CD4-positive, alpha-beta memory T cell (primary cell): Measurements from ENCODE around the gene PTPRD. TPM values are rescaled to one million over a fixed set of nuclear protein-coding genes. Genes with fewer than 3 reads are reported as not detected.
A peak's percentile ranks its signal among the peaks of the same experiment; 100 is the strongest.

Experiments used
- CTCF ChIA-PET: fragments of 350-600 bp; sonication (Branson Sonifier 250); formaldehyde crosslinking; loops from one replicate; lab custom pipeline; 2021; ENCODE audit warnings: inconsistent platforms; ENCODE audit not compliant: partially characterized antibody; lab: Charles Lee
- POLR2A ChIA-PET: fragments of 350-600 bp; sonication (Branson Sonifier 250); formaldehyde crosslinking; loops from one replicate; lab custom pipeline; 2021; ENCODE audit not compliant: partially characterized antibody; lab: Charles Lee
- DNase-seq, 5 donors: peaks; one replicate each; pipeline versions ENCODE4 v3.0.0 to v3.0.0-alpha.2; 2020 to 2022; ENCODE audit warnings: mixed read lengths in 1 of 5
- H3K27ac ChIP-seq: one replicate; pipeline ENCODE4 v1.7.0; 2013; ENCODE audit warnings: low read depth, low read length
- H3K27me3 ChIP-seq: 2 replicates; pipeline ENCODE4 v1.7.0; 2013; ENCODE audit warnings: mild to moderate bottlenecking, low read length, moderate library complexity; ENCODE audit not compliant: insufficient read depth
- H3K36me3 ChIP-seq: 2 replicates; pipeline ENCODE4 v1.7.0; 2013; ENCODE audit warnings: mild to moderate bottlenecking, low read length, moderate library complexity; ENCODE audit not compliant: insufficient read depth
- H3K4me1 ChIP-seq: 2 replicates; pipeline ENCODE4 v1.7.0; 2013; ENCODE audit warnings: mild to moderate bottlenecking, low read length, moderate library complexity; ENCODE audit not compliant: insufficient read depth
- H3K4me3 ChIP-seq, 2 donors: one replicate each; pipeline ENCODE4 v1.7.0; 2013; ENCODE audit warnings: low read length in 2 of 2, mild to moderate bottlenecking in 1 of 2
- H3K9me3 ChIP-seq, 2 donors: one replicate each; pipeline ENCODE4 v1.7.0; 2013; ENCODE audit warnings: low read length in 2 of 2, control low read depth in 1 of 2; ENCODE audit not compliant: control insufficient read depth in 1 of 2
- H3K27ac Mint-ChIP-seq, 7 donors: one replicate each; pipeline ENCODE4 v1.8.0; 2020 to 2021; ENCODE audit warnings: mixed read lengths in 7 of 7, mild to moderate bottlenecking in 6 of 7, inconsistent platforms in 3 of 7, moderate library complexity in 3 of 7
- H3K27me3 Mint-ChIP-seq, 2 donors: one replicate each; pipeline ENCODE4 v1.8.0; 2020 to 2021; ENCODE audit warnings: mixed read lengths in 2 of 2
- H3K36me3 Mint-ChIP-seq, 2 donors: one replicate each; pipeline ENCODE4 v1.8.0; 2020 to 2021; ENCODE audit warnings: mixed read lengths in 2 of 2, inconsistent platforms in 1 of 2, mild to moderate bottlenecking in 1 of 2
- H3K4me1 Mint-ChIP-seq, 4 donors: one replicate each; pipeline ENCODE4 v1.8.0; 2020 to 2021; ENCODE audit warnings: mixed read lengths in 4 of 4, mild to moderate bottlenecking in 1 of 4
- H3K4me3 Mint-ChIP-seq, 8 donors: one replicate each; pipeline ENCODE4 v1.8.0; 2020 to 2021; ENCODE audit warnings: mixed read lengths in 8 of 8, mild to moderate bottlenecking in 7 of 8, moderate library complexity in 6 of 8, inconsistent platforms in 3 of 8
- H3K9me3 Mint-ChIP-seq, 8 donors: one replicate each; pipeline ENCODE4 v1.8.0; 2020 to 2021; ENCODE audit warnings: mixed read lengths in 8 of 8, mild to moderate bottlenecking in 5 of 8, inconsistent platforms in 3 of 8, moderate library complexity in 1 of 8
- intact Hi-C: fragments of 100-400 bp; cut with micrococcal nuclease; formaldehyde crosslinking; loops from one replicate; pipeline ENCODE4 v1.15.1; 2023
- polyA plus RNA-seq, 2 donors: library from polyadenylated mRNA; unstranded; fragments of 300-500 nt; fragmentation: Illumina TruSeq; gene quantifications; one replicate each; pipeline ENCODE4 v1.2.3, GENCODE V29; 2021
- total RNA-seq, 2 experiments: library from RNA; stranded (reverse); gene quantifications; one replicate each; pipeline ENCODE4 v1.2.3, GENCODE V29; 2021

The PTPRD gene
- total and polyA plus RNA-seq, 4 experiments from 2014 or later: not detected

DNA sequence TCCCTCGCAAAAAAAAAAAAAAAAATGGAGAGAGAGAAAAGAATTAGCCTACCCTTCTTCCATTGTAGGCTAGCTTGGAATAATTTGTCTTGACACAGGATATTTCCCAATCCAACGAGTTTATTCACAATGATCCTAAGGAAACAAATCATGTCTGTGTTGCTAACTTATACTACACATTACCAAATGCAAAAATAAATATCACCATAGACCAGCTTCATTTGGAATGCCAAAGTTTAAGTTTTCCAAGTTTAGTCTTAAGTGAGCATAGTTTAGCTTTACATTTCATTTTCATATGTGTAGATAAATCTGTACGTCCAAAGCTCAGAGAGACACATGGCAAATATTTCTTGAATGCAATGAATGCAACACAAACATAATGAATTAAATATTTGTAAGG is 1707.1 kb downstream of the PTPRD start:
- Histone ChIP-seq H3K36me3 (no peaks in the 10 kb centered on the region), H3K4me3 (no peak overlapping the region), H3K4me1 (no peaks in the 10 kb centered on the region), H3K27me3 (no peaks in the 10 kb centered on the region), H3K27ac (no peak overlapping the region), H3K9me3 (no peaks in the 10 kb centered on the region)
- no peaks in the 10 kb centered on the region for H3K4me1 Mint-ChIP-seq
- no peak overlapping the region for H3K4me3 Mint-ChIP-seq
- peaks cover 0 to 1% of the 10 kb centered on the region in 2 donors for H3K27me3 Mint-ChIP-seq
- ChIA-PET CTCF (no interaction called here), POLR2A (no interaction called here)
- H3K9me3 Mint-ChIP-seq: peaks cover 0 to 4% (median 1%) of the 10 kb centered on the region in 8 donors
- intact Hi-C loops: loop anchor here (10.0 kb wide), 1 partner anchor 59 kb away; no protein-coding TSS in a partner anchor
- H3K27ac Mint-ChIP-seq: no peak overlapping the region
- no peaks in the 10 kb centered on the region for H3K36me3 Mint-ChIP-seq
- no peak for DNase-seq

DNA sequence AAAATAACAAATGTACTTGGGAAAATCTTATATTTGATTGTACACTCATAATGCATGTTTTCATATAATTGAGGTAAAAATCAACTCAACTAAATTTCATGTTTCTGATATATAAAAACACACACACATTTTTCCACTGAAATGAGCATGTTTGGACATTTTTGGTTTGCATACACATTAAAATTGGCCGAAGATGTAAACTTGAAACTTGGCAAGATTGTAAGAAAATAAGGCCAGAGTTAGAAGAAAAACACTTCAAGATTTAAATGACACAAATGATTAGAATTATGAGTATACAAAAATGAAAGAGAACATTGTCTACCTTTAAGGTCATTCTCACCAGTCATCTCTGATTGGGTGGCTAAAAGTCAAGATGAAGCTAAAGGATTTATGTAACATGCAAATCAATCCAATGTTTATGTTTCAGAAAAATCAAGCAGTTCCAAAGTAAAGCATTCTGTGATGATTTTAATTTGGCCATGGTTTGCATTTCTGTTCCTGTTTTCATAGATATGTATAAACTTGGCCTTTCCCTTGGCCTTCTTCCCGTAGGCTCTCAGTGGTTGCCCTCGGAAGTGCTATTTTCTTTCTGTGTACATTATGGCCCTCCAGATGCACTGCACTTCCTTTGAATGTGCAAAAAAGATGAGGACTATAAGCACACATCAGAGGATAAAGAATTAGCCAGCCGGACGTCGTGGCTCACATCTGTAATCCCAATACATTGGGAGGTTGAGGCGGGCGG is 1707.9 kb downstream of the PTPRD start:
- Histone ChIP-seq H3K36me3 (no peaks in the 10 kb centered on the region), H3K4me3 (no peak overlapping the region), H3K27me3 (no peaks in the 10 kb centered on the region), H3K27ac (no peak overlapping the region), H3K4me1 (no peaks in the 10 kb centered on the region), H3K9me3 (no peaks in the 10 kb centered on the region)
- Mint-ChIP-seq H3K4me1 (no peaks in the 10 kb centered on the region), H3K27me3 (peaks cover 0 to 1% of the 10 kb centered on the region in 2 donors), H3K27ac (peak overlapping the region in 1 of 7 donors; percentile 10), H3K36me3 (no peaks in the 10 kb centered on the region), H3K9me3 (peaks cover 0 to 4% (median 1%) of the 10 kb centered on the region in 8 donors), H3K4me3 (no peak overlapping the region)
- CTCF ChIA-PET: no interaction called here
- no peak for DNase-seq
- POLR2A ChIA-PET: no interaction called here
- intact Hi-C loops: loop anchor here (10.0 kb wide), 1 partner anchor 60 kb away; no protein-coding TSS in a partner anchor

DNA sequence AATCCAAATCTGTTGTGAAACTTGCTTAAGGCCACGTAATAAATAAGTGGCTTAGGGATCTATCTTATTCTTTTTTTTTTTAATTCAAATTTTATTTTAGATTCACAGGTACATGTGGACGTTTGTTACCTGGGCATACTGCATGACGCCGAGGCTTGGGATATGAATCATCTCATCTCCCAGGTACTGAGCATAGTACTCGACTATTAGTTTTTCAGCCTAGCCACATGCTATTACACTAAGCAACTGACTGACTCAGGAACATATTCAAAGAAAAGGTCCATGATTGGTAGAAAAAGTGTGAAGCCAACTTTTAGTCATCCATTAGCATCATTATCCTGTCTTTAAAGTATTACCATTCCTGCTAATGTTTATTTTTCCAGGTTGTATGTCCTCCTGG is 1709.7 kb downstream of the PTPRD start:
- H3K27me3 ChIP-seq: no peaks in the 10 kb centered on the region
- ChIA-PET POLR2A (no interaction called here), CTCF (no interaction called here)
- H3K27me3 Mint-ChIP-seq: no peaks in the 10 kb centered on the region
- H3K9me3 Mint-ChIP-seq: peaks cover 0 to 4% (median 1%) of the 10 kb centered on the region in 8 donors
- no peaks in the 10 kb centered on the region for H3K4me1 Mint-ChIP-seq
- H3K36me3 ChIP-seq: no peaks in the 10 kb centered on the region
- intact Hi-C loops: loop anchor here (10.0 kb wide), 1 partner anchor 62 kb away; no protein-coding TSS in a partner anchor
- no peak overlapping the region for H3K4me3 Mint-ChIP-seq
- DNase-seq: no peak
- H3K9me3 ChIP-seq: no peaks in the 10 kb centered on the region
- no peak overlapping the region for H3K27ac ChIP-seq
- H3K36me3 Mint-ChIP-seq: no peaks in the 10 kb centered on the region
- H3K4me1 ChIP-seq: no peaks in the 10 kb centered on the region
- H3K27ac Mint-ChIP-seq: no peak overlapping the region
- no peak overlapping the region for H3K4me3 ChIP-seq

DNA sequence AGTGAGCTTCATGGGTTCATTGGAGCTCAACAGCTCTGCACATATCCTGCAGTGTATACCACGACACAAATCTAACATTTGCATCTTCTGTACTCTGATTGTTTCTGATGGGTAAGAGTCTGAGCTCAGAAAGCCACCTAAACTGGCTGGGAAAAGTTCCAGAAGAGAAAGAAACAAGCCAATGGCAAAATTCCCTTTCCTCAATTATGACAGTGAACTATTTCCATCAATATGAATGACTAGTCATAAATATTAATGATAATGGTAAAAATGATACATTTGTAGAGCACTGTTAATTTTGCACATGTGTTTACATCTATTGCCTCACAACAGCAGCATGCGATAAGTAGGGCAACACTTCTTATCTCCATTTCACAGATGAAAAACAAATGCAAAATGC is 1711.7 kb downstream of the PTPRD start:
- Histone ChIP-seq H3K27me3 (no peaks in the 10 kb centered on the region), H3K36me3 (no peaks in the 10 kb centered on the region), H3K27ac (no peak overlapping the region), H3K9me3 (no peaks in the 10 kb centered on the region), H3K4me1 (no peaks in the 10 kb centered on the region), H3K4me3 (no peak overlapping the region)
- Mint-ChIP-seq H3K27me3 (no peaks in the 10 kb centered on the region), H3K27ac (no peak overlapping the region), H3K36me3 (no peaks in the 10 kb centered on the region), H3K4me3 (no peak overlapping the region), H3K9me3 (peaks cover 0 to 3% (median 0%) of the 10 kb centered on the region in 8 donors), H3K4me1 (no peaks in the 10 kb centered on the region)
- intact Hi-C loops: loop anchor here (10.0 kb wide), 1 partner anchor 64 kb away; no protein-coding TSS in a partner anchor
- no peak for DNase-seq
- POLR2A ChIA-PET: no interaction called here
- CTCF ChIA-PET: no interaction called here

DNA sequence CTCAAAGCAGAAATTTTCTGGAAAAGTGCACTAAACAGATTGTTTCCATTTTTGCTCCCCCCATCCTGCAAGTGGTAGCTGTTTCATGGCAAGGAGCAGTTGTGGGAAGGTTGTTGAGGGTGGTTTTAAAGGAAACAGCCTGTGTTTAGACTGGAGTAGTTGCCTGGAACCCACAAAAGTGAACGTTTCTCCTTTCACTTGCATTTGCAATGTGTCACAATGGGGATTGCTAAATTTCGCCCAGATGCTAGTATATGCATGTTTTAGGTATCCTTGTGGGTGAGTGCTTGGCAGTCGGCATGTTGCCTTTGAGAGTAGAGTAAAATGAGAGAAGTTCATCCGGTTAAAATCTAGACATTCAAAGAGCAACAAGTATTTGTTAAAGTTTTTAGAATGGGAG is 1713.3 kb downstream of the PTPRD start:
- Histone ChIP-seq H3K36me3 (no peaks in the 10 kb centered on the region), H3K27me3 (no peaks in the 10 kb centered on the region), H3K4me1 (no peaks in the 10 kb centered on the region), H3K9me3 (no peaks in the 10 kb centered on the region), H3K4me3 (no peak overlapping the region), H3K27ac (no peak overlapping the region)
- ChIA-PET POLR2A (no interaction called here), CTCF (no interaction called here)
- intact Hi-C loops: no loop called here
- Mint-ChIP-seq H3K36me3 (no peaks in the 10 kb centered on the region), H3K27ac (no peak overlapping the region), H3K27me3 (peaks cover 0 to 2% of the 10 kb centered on the region in 2 donors), H3K4me3 (no peak overlapping the region), H3K9me3 (no peaks in the 10 kb centered on the region), H3K4me1 (no peaks in the 10 kb centered on the region)
- no peak for DNase-seq

DNA sequence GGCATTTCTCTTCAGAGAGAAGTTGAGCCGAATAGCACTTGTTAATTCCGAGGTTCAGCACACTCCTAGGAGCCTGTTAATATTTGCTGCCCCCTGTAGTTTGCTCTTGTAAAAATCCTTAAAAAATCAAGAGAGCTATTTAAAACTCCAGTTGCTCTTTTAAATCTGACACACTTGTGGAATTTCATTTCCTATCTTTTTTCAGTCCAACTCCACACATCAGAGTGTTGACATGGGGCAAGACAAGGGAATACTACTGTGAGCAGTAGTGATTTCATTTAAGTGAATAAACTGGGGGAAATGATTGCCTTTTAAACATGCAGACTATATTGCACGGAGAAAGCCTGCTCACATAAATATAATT is 1717.0 kb downstream of the PTPRD start:
- no peak for DNase-seq
- Histone ChIP-seq H3K9me3 (no peaks in the 10 kb centered on the region), H3K36me3 (no peaks in the 10 kb centered on the region), H3K27ac (no peak overlapping the region), H3K4me3 (no peak overlapping the region), H3K4me1 (no peaks in the 10 kb centered on the region), H3K27me3 (no peaks in the 10 kb centered on the region)
- Mint-ChIP-seq H3K4me1 (no peaks in the 10 kb centered on the region), H3K36me3 (no peaks in the 10 kb centered on the region), H3K27ac (no peak overlapping the region), H3K27me3 (peaks cover 2 to 3% of the 10 kb centered on the region in 2 donors), H3K9me3 (peaks cover 0 to 1% (median 0%) of the 10 kb centered on the region in 8 donors), H3K4me3 (no peak overlapping the region)
- intact Hi-C loops: no loop called here
- POLR2A ChIA-PET: no interaction called here
- CTCF ChIA-PET: interaction anchor here (0.5 to 1.0 kb wide), 2 partner anchors 9 to 48 kb away, joined by 3 read pairs; no protein-coding TSS in a partner anchor

DNA sequence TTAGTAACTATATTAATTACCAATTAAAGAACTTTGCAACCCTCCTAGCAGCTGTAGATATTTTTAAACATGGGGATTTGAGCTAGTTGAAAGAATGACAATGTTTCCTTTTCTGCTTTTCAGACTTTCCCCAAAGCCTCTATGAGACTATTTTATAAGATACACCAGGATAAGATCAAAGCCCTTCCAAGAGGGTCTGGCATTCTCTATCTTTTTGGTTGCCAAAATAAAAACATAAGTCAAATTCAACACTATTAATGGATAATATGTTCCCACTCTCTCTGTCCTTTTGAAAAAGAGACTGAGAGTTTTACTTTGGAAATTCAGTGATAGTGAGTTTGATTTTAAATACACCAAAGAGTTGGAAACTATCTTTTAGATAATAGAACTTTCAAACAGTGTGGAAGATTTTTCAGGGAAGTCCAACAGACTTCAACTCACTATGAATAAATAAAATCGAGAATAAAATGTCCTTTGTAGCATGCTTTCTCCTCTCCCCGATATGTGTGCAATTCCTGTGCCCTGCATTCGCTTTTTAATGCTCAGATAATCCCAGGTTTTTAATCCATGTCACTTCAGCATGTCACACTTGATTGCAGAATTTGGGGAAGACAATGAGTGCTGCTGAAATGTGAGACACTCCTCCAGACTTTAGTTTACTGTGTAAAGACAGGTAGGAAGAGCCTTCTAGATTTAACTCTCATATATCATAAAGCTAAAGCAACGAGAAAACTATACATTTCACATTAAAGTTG is 1717.5 kb downstream of the PTPRD start:
- H3K4me1 ChIP-seq: no peaks in the 10 kb centered on the region
- ChIA-PET POLR2A (no interaction called here), CTCF (interaction anchor here (0.5 to 1.0 kb wide), 2 partner anchors 9 to 47 kb away, joined by 3 read pairs; no protein-coding TSS in a partner anchor)
- H3K27me3 ChIP-seq: no peaks in the 10 kb centered on the region
- no peak overlapping the region for H3K4me3 Mint-ChIP-seq
- no peaks in the 10 kb centered on the region for H3K36me3 Mint-ChIP-seq
- no peak overlapping the region for H3K27ac ChIP-seq
- H3K4me3 ChIP-seq: no peak overlapping the region
- intact Hi-C loops: no loop called here
- no peaks in the 10 kb centered on the region for H3K9me3 ChIP-seq
- H3K27ac Mint-ChIP-seq: no peak overlapping the region
- no peaks in the 10 kb centered on the region for H3K4me1 Mint-ChIP-seq
- H3K9me3 Mint-ChIP-seq: peaks cover 0 to 1% (median 0%) of the 10 kb centered on the region in 8 donors
- no peaks in the 10 kb centered on the region for H3K36me3 ChIP-seq
- H3K27me3 Mint-ChIP-seq: peaks cover 2 to 3% of the 10 kb centered on the region in 2 donors
- DNase-seq: no peak
